Measurements from ENCODE around the gene AFF1. TPM values are rescaled to one million over a fixed set of nuclear protein-coding genes. Genes with fewer than 3 reads are reported as not detected.

The AFF1 gene
- total RNA-seq, 1 experiment from 2014 or later = 37.7 TPM

DNA sequence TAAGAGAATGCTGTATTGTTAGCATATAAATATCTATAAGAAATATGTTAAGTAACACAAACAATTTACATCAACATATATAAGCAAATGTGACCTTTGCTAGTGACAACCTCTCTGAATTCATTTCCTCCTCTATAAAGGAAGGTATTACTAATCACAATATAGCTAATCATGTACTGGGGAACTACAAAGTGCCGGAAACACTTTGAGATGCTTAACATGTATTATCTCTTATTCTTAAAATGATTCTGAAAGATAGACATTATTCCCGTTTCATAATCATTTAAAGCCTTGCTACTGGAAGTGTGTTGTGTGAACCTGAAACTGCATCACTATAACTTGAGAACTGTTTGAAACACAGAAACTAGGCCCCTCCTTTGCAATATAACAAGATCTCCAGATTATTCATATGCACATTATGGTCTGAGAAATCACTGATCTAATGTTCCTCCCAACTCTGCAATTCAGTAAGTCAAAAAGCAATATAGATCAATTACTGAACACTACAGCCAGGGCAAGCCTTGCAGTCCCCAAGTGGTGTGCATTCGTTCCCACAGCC, 231.6 kb downstream of the AFF1 start:
- CTCF ChIA-PET = no interaction called here
- no peaks in the 10 kb centered on the region for H3K36me3 Mint-ChIP-seq (ENCODE audit: insufficient read depth, unreplicated experiment)
- BruUV-seq (replicated peaks) = no TSS peak
- H3K4me3 Mint-ChIP-seq (ENCODE audit: low read depth, unreplicated experiment) = no peak overlapping the region
- intact Hi-C loops (cut with micrococcal nuclease; ENCODE audit: unreplicated experiment) = no loop called here
- no peaks in the 10 kb centered on the region for H3K9me3 Mint-ChIP-seq (ENCODE audit: low read depth, unreplicated experiment)
- H3K4me1 Mint-ChIP-seq (ENCODE audit: low read depth, unreplicated experiment) = no peaks in the 10 kb centered on the region
- no peak for DNase-seq
- no peaks in the 10 kb centered on the region for H3K27me3 Mint-ChIP-seq (ENCODE audit: unreplicated experiment)
- TF ChIP-seq, protein P1, sequence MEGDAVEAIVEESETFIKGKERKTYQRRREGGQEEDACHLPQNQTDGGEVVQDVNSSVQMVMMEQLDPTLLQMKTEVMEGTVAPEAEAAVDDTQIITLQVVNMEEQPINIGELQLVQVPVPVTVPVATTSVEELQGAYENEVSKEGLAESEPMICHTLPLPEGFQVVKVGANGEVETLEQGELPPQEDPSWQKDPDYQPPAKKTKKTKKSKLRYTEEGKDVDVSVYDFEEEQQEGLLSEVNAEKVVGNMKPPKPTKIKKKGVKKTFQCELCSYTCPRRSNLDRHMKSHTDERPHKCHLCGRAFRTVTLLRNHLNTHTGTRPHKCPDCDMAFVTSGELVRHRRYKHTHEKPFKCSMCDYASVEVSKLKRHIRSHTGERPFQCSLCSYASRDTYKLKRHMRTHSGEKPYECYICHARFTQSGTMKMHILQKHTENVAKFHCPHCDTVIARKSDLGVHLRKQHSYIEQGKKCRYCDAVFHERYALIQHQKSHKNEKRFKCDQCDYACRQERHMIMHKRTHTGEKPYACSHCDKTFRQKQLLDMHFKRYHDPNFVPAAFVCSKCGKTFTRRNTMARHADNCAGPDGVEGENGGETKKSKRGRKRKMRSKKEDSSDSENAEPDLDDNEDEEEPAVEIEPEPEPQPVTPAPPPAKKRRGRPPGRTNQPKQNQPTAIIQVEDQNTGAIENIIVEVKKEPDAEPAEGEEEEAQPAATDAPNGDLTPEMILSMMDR (IDR thresholded peaks at IDR 0.05; ENCODE audit: unreplicated experiment) = no peak
- H3K27ac Mint-ChIP-seq (ENCODE audit: unreplicated experiment) = no peak overlapping the region

DNA sequence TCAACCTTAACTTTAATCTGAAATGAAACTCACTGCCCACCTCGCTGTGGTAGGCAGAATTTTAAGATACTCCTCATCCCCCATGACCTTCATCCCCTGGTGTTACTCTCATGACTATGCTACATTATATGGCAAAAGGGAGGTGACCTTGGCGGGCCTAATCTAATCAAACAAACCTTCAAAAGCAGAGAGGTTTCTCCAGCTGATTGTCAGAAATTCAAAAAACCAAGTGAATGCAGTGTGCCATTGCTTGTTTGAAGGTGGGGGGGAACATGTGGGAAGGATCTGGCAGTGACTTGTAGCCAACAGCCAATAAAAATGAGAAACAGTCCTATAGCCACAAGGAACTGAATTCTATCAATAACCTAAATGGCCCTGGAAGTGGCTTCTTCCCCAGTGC, 237.1 kb downstream of the AFF1 start:
- Mint-ChIP-seq H3K9me3 (ENCODE audit: low read depth, unreplicated experiment) (no peaks in the 10 kb centered on the region), H3K4me1 (ENCODE audit: low read depth, unreplicated experiment) (no peaks in the 10 kb centered on the region), H3K27ac (ENCODE audit: unreplicated experiment) (no peak overlapping the region), H3K36me3 (ENCODE audit: insufficient read depth, unreplicated experiment) (no peaks in the 10 kb centered on the region), H3K27me3 (ENCODE audit: unreplicated experiment) (no peaks in the 10 kb centered on the region), H3K4me3 (ENCODE audit: low read depth, unreplicated experiment) (no peak overlapping the region)
- intact Hi-C loops (cut with micrococcal nuclease; ENCODE audit: unreplicated experiment) = no loop called here
- TF ChIP-seq, protein P1 (IDR thresholded peaks at IDR 0.05; ENCODE audit: unreplicated experiment) = no peak
- DNase-seq = no peak
- BruUV-seq (replicated peaks) = no TSS peak
- CTCF ChIA-PET = no interaction called here

DNA sequence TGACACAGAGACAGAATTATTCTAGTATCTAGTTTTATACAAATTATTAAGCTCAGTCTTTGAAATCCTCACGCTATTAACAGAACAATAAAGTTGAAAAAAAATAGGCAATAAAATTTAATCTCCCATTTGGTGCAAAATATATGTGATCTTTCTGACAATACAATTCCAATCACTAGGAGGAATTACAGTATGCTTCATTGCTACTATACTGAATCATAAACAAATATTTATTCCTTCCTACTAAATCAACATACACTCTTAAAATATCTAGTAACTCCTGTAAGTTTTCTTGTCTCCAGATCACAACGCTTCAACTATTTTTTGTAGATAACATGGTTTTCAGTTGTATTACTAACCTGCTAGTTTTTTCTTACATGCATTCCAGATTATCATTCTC, 239.9 kb downstream of the AFF1 start:
- intact Hi-C loops (cut with micrococcal nuclease; ENCODE audit: unreplicated experiment) = no loop called here
- Mint-ChIP-seq H3K36me3 (ENCODE audit: insufficient read depth, unreplicated experiment) (no peaks in the 10 kb centered on the region), H3K9me3 (ENCODE audit: low read depth, unreplicated experiment) (no peaks in the 10 kb centered on the region), H3K27me3 (ENCODE audit: unreplicated experiment) (no peaks in the 10 kb centered on the region), H3K27ac (ENCODE audit: unreplicated experiment) (no peak overlapping the region), H3K4me3 (ENCODE audit: low read depth, unreplicated experiment) (no peak overlapping the region), H3K4me1 (ENCODE audit: low read depth, unreplicated experiment) (no peaks in the 10 kb centered on the region)
- BruUV-seq (replicated peaks) = no TSS peak
- no peak for DNase-seq
- TF ChIP-seq, protein P1 (IDR thresholded peaks at IDR 0.05; ENCODE audit: unreplicated experiment) = no peak
- CTCF ChIA-PET = no interaction called here

DNA sequence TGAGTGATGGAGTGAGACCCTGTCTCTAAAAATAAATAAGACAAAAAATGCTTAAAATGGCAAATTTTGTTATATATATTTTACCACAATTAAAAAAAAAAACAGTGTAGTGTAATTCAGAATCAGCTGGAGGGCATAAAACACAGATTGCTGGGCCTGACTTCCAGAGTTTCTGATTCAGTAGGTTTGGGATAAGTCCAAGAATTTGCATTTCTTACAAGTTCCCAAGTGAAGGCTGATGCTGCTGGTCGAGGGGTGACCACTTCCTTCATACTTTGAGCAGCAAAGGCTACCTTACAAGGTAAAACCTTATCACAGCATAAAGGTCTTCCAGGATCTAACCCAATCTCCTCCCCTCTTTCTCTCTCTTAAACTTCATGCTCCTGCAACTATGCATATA, 244.9 kb downstream of the AFF1 start:
- CTCF ChIA-PET = no interaction called here
- H3K4me3 Mint-ChIP-seq (ENCODE audit: low read depth, unreplicated experiment) = no peak overlapping the region
- TF ChIP-seq, protein P1 (IDR thresholded peaks at IDR 0.05; ENCODE audit: unreplicated experiment) = no peak

More for the DNA sequence above, 244.9 kb downstream of the AFF1 start:
- DNase-seq = no peak
- Mint-ChIP-seq H3K36me3 (ENCODE audit: insufficient read depth, unreplicated experiment) (no peaks in the 10 kb centered on the region), H3K4me1 (ENCODE audit: low read depth, unreplicated experiment) (no peaks in the 10 kb centered on the region), H3K27me3 (ENCODE audit: unreplicated experiment) (no peaks in the 10 kb centered on the region), H3K27ac (ENCODE audit: unreplicated experiment) (no peak overlapping the region), H3K9me3 (ENCODE audit: low read depth, unreplicated experiment) (no peaks in the 10 kb centered on the region)
- no TSS peak for BruUV-seq (replicated peaks)
- intact Hi-C loops (cut with micrococcal nuclease; ENCODE audit: unreplicated experiment) = no loop called here
